Activated CD8-positive, alpha-beta memory T cell treated with anti-CD3 and anti-CD28 coated beads, Interleukin-2, amount 50 U/mL, for 4 hours (primary cell): ENCODE data around the gene WDR90.

Experiments
- DNase-seq: peaks from one replicate; pipeline ENCODE4 v3.0.0-alpha.2; 2020

Gene WDR90

GRCh38 chr16:626787-627453 lies 22.2 kb upstream of the WDR90 start:
- DNase-seq = no peak

DNA sequence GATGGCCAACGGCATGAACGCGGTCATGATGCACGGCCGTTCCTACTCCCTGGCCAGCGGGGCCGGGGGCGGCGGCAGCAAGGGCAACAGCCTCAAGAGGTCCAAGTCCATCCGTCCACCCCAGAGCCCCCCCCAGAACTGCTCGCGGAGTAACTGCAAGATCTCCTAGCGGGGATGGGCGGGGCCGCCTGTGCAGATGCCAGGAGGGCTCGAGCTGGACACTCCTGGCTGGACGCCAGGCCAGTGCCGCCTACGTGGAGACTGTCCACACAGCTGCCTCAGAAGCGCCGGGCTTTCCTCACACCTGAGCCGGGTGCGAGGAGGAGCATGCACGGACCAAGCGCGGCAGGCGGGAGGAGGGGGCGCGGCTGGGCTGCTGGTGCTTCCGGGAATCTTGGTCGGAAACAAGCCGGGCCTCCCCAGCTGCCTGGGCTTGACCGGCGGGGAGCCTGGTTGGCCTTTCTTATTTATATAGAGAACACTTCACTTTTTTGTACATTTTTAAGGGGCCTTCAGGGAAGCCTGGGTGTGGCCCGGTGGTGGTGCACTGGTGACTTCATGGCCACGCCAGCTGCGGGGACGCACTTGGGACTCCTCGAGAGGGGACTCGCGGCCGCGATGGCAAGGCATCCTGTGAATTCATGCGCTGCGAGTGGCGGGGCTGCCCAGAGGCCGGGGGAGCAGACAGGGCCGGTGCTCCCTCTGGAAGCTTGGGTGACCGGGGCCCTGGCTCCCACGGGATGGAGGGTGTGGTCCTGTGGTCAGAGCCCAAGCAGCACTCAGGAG lies 21.5 kb upstream of the WDR90 start:
- DNase-seq = no peak

GRCh38 chr16:628321-629061 lies 20.7 kb upstream of the WDR90 start:
- no peak for DNase-seq

- no peak for DNase-seq
Measured at GRCh38 chr16:629185-629832, 19.9 kb upstream of the WDR90 start.

DNA sequence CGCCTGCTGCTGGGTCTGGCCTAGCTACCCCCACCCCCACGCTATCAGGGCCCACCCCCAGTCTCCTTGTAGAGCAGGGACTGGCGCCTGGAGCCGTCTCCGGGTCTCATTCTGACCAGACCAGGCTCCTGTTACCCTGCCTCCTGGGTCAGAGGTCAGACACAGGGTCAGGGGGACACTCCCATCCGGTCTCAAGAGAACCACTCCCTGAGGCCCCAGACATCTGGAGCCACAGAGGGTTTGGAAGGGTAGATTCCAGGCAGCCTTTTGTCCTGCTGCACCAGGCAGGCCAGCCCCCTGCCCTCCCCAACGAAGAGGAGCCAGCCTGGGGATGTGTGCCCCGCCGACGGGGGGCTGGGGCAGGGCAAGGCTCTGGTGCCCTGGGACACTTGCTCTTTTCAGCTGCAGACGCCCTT lies 19.3 kb upstream of the WDR90 start:
- no peak for DNase-seq

GRCh38 chr16:630249-630814 lies 18.8 kb upstream of the WDR90 start:
- no peak for DNase-seq

GRCh38 chr16:630815-631405 lies 18.3 kb upstream of the WDR90 start, which contains the start of gene WFIKKN1:
WFIKKN1 (plus strand) TSS chr16:630985; CDS start chr16:631254, 269 bp downstream.
- no peak for DNase-seq

- DNase-seq = no peak
Measured at GRCh38 chr16:631808-632358, 17.3 kb upstream of the WDR90 start.

- DNase-seq = no peak
Measured at GRCh38 chr16:632486-633335, 16.5 kb upstream of the WDR90 start.

GRCh38 chr16:633336-634050 lies 15.7 kb upstream of the WDR90 start:
- no peak for DNase-seq

DNA sequence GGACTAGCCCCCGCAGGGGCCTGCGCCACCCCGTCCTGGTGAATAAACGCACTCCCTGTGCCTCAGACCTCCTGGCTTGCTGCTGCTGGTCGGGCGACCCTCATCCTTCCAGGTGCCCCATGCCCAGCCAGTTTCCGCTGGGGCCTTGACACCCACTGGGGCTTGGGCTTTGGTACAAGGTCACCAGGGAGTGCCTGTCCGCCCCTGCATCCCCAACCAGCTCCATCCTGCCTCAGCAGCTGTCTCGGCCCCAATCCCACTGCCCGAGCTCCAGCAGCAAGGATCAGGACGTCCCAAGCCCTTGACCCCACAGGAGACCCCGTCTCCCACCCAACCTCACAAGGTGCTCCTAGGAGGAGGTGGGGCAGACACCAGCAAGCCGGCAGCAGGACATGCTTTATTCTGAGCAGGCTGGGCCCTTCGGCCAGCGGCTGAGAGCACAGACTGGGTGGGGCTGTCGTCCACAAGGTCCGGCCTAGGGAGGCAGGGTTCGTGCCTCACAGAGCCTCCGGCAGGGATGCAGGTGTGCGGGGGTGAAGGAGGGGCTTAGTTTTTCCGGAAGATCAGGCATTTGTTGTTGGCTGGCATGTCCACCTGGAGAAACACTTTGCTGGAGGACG lies 15.0 kb upstream of the WDR90 start:
- no peak for DNase-seq

DNA sequence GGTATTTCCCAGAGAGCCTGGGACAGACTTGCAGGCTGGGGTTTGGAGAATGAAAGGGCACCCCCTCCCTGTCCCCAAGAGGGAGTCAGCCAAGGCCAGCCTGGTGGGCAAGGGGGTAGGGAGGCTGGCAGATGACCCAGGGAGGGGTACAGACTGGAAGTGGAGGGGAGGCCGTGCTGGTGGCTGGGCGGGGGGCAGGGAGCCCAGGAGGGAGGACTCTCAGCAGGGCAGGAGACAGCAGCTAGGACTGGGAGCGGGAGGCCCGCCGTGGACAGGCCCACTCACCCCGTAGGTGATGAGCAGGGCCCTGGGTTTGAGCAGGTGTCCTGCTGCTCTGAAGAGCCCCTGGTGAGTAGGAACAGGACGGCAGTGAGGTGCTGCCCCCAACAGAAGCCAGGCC lies 14.2 kb upstream of the WDR90 start:
- DNase-seq = no peak

GRCh38 chr16:635573-636205 lies 13.5 kb upstream of the WDR90 start:
- no peak for DNase-seq

GRCh38 chr16:636206-637080 lies 12.7 kb upstream of the WDR90 start, which contains the start of gene METTL26:
METTL26 (minus strand) TSS chr16:636305; CDS start chr16:636290, 15 bp downstream.
- peak; percentile 91 for DNase-seq

- peak; percentile 83 for DNase-seq
Measured at GRCh38 chr16:637081-638018, 11.8 kb upstream of the WDR90 start.

DNA sequence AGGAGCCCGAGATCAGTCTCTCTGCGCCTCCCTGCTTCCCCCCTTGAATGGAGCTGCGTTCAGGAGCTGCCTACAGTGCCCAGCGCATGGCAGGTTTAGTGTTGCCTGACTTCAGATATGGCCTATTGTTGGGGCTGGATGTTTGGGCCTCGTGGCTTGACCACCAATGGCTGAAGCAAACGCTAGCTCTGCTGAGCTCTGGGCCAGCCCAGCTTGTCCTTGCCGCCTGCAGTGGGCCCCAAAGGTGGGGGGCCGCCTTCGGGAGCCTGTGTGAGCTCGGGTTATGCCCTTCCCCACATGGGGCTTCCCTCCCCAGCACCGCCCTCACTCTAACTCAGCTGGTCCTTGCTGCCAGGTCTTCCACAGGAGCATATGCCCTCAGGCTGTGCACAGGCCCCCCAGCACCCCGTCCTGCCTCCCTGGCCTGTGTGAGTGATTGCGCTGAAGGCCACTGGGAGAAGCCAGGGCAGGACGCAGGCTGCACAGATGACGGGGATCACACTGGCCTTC lies 11.1 kb upstream of the WDR90 start:
- no peak for DNase-seq

- DNase-seq = no peak
Measured at GRCh38 chr16:638836-639235, 10.3 kb upstream of the WDR90 start.
